NT2/D1 (cell line): Measurements from ENCODE around the gene SPRTN.

Source experiments
- SUZ12 ChIP-seq: IDR thresholded peaks from 2 replicates; pipeline ENCODE4 v1.6.1; 2011; ENCODE audit not compliant: insufficient read length, insufficient read depth; ENCODE audit errors: extremely low read depth
- ZNF274 ChIP-seq: IDR thresholded peaks from 2 replicates; pipeline ENCODE4 v1.6.1; 2011; ENCODE audit warnings: mild to moderate bottlenecking, low read depth, low read length

- no peak for TF ChIP-seq ZNF274
- no peak for TF ChIP-seq SUZ12
Measured at GRCh38 chr1:231393668-231394067, 55.6 kb downstream of the SPRTN start.
